ENCODE measurements around the gene CDC42BPB. TPM values are rescaled to one million over a fixed set of nuclear protein-coding genes. Genes with fewer than 3 reads are reported as not detected.

Gene CDC42BPB
- total RNA-seq, 1 donor from 2014 or later = 147 TPM

- H3K36me3 ChIP-seq (ENCODE audit: control insufficient read depth, insufficient read depth, low read length) = no peaks in the 10 kb centered on the region
- DNase-seq (ENCODE audit: low read depth) = no peak
- H3K27me3 ChIP-seq (ENCODE audit: control insufficient read depth, insufficient read depth, low read length) = no peaks in the 10 kb centered on the region
- no peak overlapping the region for H3K4me3 ChIP-seq (ENCODE audit: low read depth, low read length)
- TF ChIP-seq, protein P1, sequence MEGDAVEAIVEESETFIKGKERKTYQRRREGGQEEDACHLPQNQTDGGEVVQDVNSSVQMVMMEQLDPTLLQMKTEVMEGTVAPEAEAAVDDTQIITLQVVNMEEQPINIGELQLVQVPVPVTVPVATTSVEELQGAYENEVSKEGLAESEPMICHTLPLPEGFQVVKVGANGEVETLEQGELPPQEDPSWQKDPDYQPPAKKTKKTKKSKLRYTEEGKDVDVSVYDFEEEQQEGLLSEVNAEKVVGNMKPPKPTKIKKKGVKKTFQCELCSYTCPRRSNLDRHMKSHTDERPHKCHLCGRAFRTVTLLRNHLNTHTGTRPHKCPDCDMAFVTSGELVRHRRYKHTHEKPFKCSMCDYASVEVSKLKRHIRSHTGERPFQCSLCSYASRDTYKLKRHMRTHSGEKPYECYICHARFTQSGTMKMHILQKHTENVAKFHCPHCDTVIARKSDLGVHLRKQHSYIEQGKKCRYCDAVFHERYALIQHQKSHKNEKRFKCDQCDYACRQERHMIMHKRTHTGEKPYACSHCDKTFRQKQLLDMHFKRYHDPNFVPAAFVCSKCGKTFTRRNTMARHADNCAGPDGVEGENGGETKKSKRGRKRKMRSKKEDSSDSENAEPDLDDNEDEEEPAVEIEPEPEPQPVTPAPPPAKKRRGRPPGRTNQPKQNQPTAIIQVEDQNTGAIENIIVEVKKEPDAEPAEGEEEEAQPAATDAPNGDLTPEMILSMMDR (IDR thresholded peaks at IDR 0.05; ENCODE audit: insufficient read depth, low read length, poor library complexity, severe bottlenecking) = no peak
Measured at GRCh38 chr14:103031566-103031911, 25.8 kb downstream of the CDC42BPB start.

- Histone ChIP-seq H3K27me3 (ENCODE audit: control insufficient read depth, insufficient read depth, low read length) (no peaks in the 10 kb centered on the region), H3K36me3 (ENCODE audit: control insufficient read depth, insufficient read depth, low read length) (no peaks in the 10 kb centered on the region), H3K4me3 (ENCODE audit: low read depth, low read length) (no peak overlapping the region)
- TF ChIP-seq, protein P1 (IDR thresholded peaks at IDR 0.05; ENCODE audit: insufficient read depth, low read length, poor library complexity, severe bottlenecking) = no peak
- DNase-seq (ENCODE audit: low read depth) = no peak
Measured at GRCh38 chr14:103030741-103031565, 26.4 kb downstream of the CDC42BPB start.

DNA sequence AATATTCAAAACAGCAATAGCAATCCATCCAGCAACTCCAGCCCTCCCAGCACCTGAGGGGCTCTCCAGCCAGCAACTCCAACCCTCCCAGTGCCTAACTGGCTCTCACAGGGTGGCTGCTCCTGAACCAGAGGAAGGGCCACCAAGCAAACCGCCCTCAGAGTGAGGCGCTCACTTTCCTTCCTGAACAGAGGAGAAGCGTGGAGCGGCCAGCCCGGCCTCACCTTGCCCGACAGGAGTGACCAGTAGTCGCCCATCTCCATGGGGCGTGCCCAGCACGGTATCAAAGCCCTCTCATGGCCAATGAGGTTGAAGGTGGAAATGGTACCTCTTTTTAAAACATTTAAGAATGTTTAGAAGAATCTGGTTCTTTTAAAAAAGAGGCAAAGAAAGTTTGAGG, 27.4 kb downstream of the CDC42BPB start:
- Histone ChIP-seq H3K36me3 (ENCODE audit: control insufficient read depth, insufficient read depth, low read length) (no peaks in the 10 kb centered on the region), H3K4me3 (ENCODE audit: low read depth, low read length) (no peak overlapping the region), H3K27me3 (ENCODE audit: control insufficient read depth, insufficient read depth, low read length) (no peaks in the 10 kb centered on the region)
- DNase-seq (ENCODE audit: low read depth) = no peak
- TF ChIP-seq, protein P1 (IDR thresholded peaks at IDR 0.05; ENCODE audit: insufficient read depth, low read length, poor library complexity, severe bottlenecking) = no peak

- Histone ChIP-seq H3K27me3 (ENCODE audit: control insufficient read depth, insufficient read depth, low read length) (no peaks in the 10 kb centered on the region), H3K4me3 (ENCODE audit: low read depth, low read length) (no peak overlapping the region), H3K36me3 (ENCODE audit: control insufficient read depth, insufficient read depth, low read length) (no peaks in the 10 kb centered on the region)
- TF ChIP-seq, protein P1 (IDR thresholded peaks at IDR 0.05; ENCODE audit: insufficient read depth, low read length, poor library complexity, severe bottlenecking) = no peak
- DNase-seq (ENCODE audit: low read depth) = no peak
Measured at GRCh38 chr14:103028772-103029171, 28.6 kb downstream of the CDC42BPB start.

GRCh38 chr14:103028161-103028767, 29.1 kb downstream of the CDC42BPB start:
- H3K36me3 ChIP-seq (ENCODE audit: control insufficient read depth, insufficient read depth, low read length) = no peaks in the 10 kb centered on the region
- TF ChIP-seq, protein P1 (IDR thresholded peaks at IDR 0.05; ENCODE audit: insufficient read depth, low read length, poor library complexity, severe bottlenecking) = no peak
- DNase-seq (ENCODE audit: low read depth) = no peak

More at GRCh38 chr14:103028161-103028767, 29.1 kb downstream of the CDC42BPB start:
- Histone ChIP-seq H3K4me3 (ENCODE audit: low read depth, low read length) (no peak overlapping the region), H3K27me3 (ENCODE audit: control insufficient read depth, insufficient read depth, low read length) (no peaks in the 10 kb centered on the region)
